Ovary (tissue), 9 donors: Measurements from ENCODE around the gene DEDD. TPM values are rescaled to one million over a fixed set of nuclear protein-coding genes. Genes with fewer than 3 reads are reported as not detected.

Experiments
- DNase-seq, 5 donors: peaks; one replicate each; pipeline ENCODE4 v3.0.0-alpha.2; 2019 to 2020
- H3K27ac ChIP-seq, 2 donors: fragments of 200-600 bp; one replicate each; pipeline versions ENCODE4 v1.5.1 to v1.8.0; 2019 to 2022
- H3K27me3 ChIP-seq: fragments of 200-600 bp; one replicate; pipeline ENCODE4 v1.8.0; 2022
- H3K36me3 ChIP-seq: fragments of 200-600 bp; sonication (generic); one replicate; pipeline ENCODE4 v1.5.1; 2019
- H3K4me1 ChIP-seq: one replicate; pipeline ENCODE4 v1.8.1; 2013; ENCODE audit warnings: mild to moderate bottlenecking, moderate library complexity; ENCODE audit not compliant: insufficient read depth
- H3K4me3 ChIP-seq: fragments of 200-600 bp; sonication (generic); one replicate; pipeline ENCODE4 v1.5.1; 2017
- H3K9me3 ChIP-seq, 2 donors: fragments of 200-600 bp in 1 of 2; sonication (generic) in 1 of 2; one replicate each; pipeline versions ENCODE4 v1.5.1 to v1.8.1; 2013 to 2019; ENCODE audit warnings: mild to moderate bottlenecking in 1 of 2, moderate library complexity in 1 of 2
- CTCF ChIP-seq, 3 donors: fragments of 450-650 bp in 2 of 3; fragments of 200-600 bp in 1 of 3; IDR thresholded peaks; one replicate each; pipeline versions ENCODE4 v1.5.1 to v1.8.0; 2016 to 2022; ENCODE audit warnings: antibody characterized with exemption in 3 of 3, mild to moderate bottlenecking in 1 of 3
- EP300 ChIP-seq: sonication (generic); formaldehyde crosslinking; IDR thresholded peaks from one replicate; pipeline ENCODE4 v1.6.1; 2017; ENCODE audit warnings: antibody characterized with exemption
- POLR2A ChIP-seq: fragments of 450-650 bp; IDR thresholded peaks from one replicate; pipeline ENCODE4 v1.6.1; 2017; ENCODE audit warnings: antibody characterized with exemption, mild to moderate bottlenecking, moderate library complexity
- WGBS, 3 donors: extraction: QIAGEN DNeasy Blood & Tissue Kit in 1 of 3; methylation state at CpG; one replicate each; pipeline versions ENCODE4 v1.1.5 to v1.1.7; 2013 to 2017; 5-methylcytosine and 5-hydroxymethylcytosine counted together
- intact Hi-C, 4 donors: fragments of 100-400 bp; cut with DNase I; formaldehyde crosslinking; loops; one replicate each; pipeline versions ENCODE4 v1.11.0 to v1.15.1; 2022 to 2023
- polyA plus RNA-seq, 2 donors: library from polyadenylated mRNA; stranded (reverse); fragments of 200-250 nt in 1 of 2; fragments of 350-450 nt in 1 of 2; fragmentation: Illumina TruSeq in 1 of 2; extraction: RNeasy Lipid Tissue Mini Kit (QIAGEN cat#74804) in 1 of 2; gene quantifications; one replicate each; pipeline ENCODE4 v1.2.3, GENCODE V29; 2013 to 2014
- total RNA-seq, 7 donors: library from RNA; depleted of rRNA in 2 of 7; stranded (reverse); fragments of >200 nt in 2 of 7; fragmentation: NEBNext Ultra II Directional in 3 of 7; extraction: Animal tissue kit (Norgen Biotek cat#: 25700) in 3 of 7; gene quantifications; one replicate each; pipeline versions ENCODE4 v1.1.0 to v1.2.4, GENCODE V29; 2016 to 2023
- donor health status: DM: no; HTN: no; CAD: no; lungs with moderate emphysema.
- donor health status: DM: no; HTN: no; CAD: no.
- donor health status: Bipolar disorder and iron deficiency.
- donor health status: DM: yes; HTN: yes; CAD: no.
- donor health status: DM: no; HTN: no; CAD: no.
- donor health status: DM: yes; HTN: yes; CAD: no.

DEDD gene
- total and polyA plus RNA-seq, 9 donors: 19.0 to 53.9 (median 38.1) TPM

- DNase-seq: no peak
- WGBS, 3 donors: 80 to 88% (median 81%) methylated on average over 1 of the region's 1 CpG
- intact Hi-C loops: no loop called here
- TF ChIP-seq EP300: no peak
- TF ChIP-seq CTCF (IDR thresholded peaks at IDR 0.05): no peak
- no peak for TF ChIP-seq POLR2A
- Histone ChIP-seq H3K4me3 (no peak overlapping the region), H3K4me1 (peaks cover 2% of the 10 kb centered on the region), H3K27ac (no peak overlapping the region), H3K27me3 (no peaks in the 10 kb centered on the region), H3K9me3 (no peaks in the 10 kb centered on the region), H3K36me3 (no peaks in the 10 kb centered on the region)
Measured at GRCh38 chr1:161138431-161138830, 6.0 kb upstream of the DEDD start.

- intact Hi-C loops: no loop called here
- Histone ChIP-seq H3K9me3 (no peaks in the 10 kb centered on the region), H3K27ac (no peak overlapping the region), H3K27me3 (no peaks in the 10 kb centered on the region), H3K4me1 (peaks cover 2% of the 10 kb centered on the region), H3K4me3 (no peak overlapping the region), H3K36me3 (no peaks in the 10 kb centered on the region)
- no peak for DNase-seq
- WGBS, 3 donors: 54 to 68% (median 57%) methylated on average over 3 of the region's 3 CpGs
- TF ChIP-seq EP300 (no peak), CTCF (IDR thresholded peaks at IDR 0.05) (no peak), POLR2A (no peak)
Measured at GRCh38 chr1:161137881-161138280, 5.4 kb upstream of the DEDD start.

GRCh38 chr1:161133220-161133740 is 813 bp upstream of the DEDD start:
- no peak for DNase-seq
- H3K36me3 ChIP-seq: no peaks in the 10 kb centered on the region
- intact Hi-C loops: no loop called here
- WGBS, 3 donors: 4 to 6% (median 4%) methylated on average over 11 of the region's 11 CpGs
- TF ChIP-seq CTCF (IDR thresholded peaks at IDR 0.05): no peak
- no peak for TF ChIP-seq EP300
- TF ChIP-seq POLR2A: no peak
- H3K27me3 ChIP-seq: no peaks in the 10 kb centered on the region
- H3K4me1 ChIP-seq: peaks cover 5% of the 10 kb centered on the region
- peak overlapping the region; percentile 77 for H3K4me3 ChIP-seq
- no peaks in the 10 kb centered on the region for H3K9me3 ChIP-seq
- peak overlapping the region; percentile 95 to 97 for H3K27ac ChIP-seq

DNA sequence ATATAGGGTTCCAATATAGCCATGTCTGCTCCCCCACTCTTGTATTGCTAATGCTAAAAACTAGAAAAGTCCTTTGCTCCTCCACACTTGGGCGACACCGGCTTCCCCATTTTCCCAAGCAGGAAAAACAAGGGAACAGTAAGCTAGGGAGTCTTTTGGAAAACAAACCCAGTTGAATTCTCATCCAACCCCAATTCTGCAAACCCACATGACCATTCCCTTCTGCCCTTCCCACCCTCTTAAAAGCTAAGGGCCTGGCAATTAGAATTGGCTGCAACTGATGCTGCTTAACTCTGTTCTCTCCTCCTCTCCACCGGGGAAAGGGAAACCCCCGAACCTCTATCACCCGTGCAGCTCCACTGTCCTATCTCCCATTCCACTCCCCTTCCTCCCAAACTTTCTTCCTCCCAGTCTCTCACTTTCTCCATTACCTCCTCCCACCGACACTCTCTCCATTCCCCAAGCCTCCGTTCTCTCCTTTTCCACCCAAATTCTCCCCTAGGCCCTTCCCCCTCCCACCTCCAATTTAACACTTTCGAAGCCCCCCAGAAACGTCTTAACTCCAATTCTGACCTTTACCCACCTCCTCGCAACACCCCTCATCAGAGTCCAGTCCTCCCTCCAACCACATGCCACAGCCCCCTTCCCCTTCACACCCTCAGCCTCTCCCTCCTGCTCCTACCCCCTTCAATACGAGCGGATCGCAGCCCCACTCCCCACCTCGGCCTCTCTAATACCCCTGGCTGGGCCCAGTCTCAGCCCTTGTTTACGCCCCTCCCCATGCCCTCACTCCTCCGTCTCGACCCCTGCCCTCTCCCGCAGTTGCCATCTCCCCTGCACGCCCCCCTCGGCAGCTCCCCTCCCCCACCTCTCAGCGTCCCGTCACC is 701 bp downstream of the DEDD start:
- no peaks in the 10 kb centered on the region for H3K27me3 ChIP-seq
- peaks cover 5% of the 10 kb centered on the region for H3K4me1 ChIP-seq
- peak in 1 of 5 donors; percentile 30 for DNase-seq
- H3K9me3 ChIP-seq: no peaks in the 10 kb centered on the region
- H3K27ac ChIP-seq: peak overlapping the region; percentile 95 to 97
- TF ChIP-seq CTCF (IDR thresholded peaks at IDR 0.05): no peak
- no peak for TF ChIP-seq EP300
- TF ChIP-seq POLR2A: no peak
- no peaks in the 10 kb centered on the region for H3K36me3 ChIP-seq
- intact Hi-C loops: no loop called here
- peak overlapping the region; percentile 77 for H3K4me3 ChIP-seq
- 1 to 2% (median 2%) methylated on average over 22 of the region's 22 CpGs for WGBS, 3 donors
